GM23338 (cell line): ENCODE results near the gene MARK2. TPM values are rescaled to one million over a fixed set of nuclear protein-coding genes. Genes with fewer than 3 reads are reported as not detected.

ENCODE experiments used
- ATAC-seq: fragments of 200-7000 bp; cut with Tn5 transposase; 3 replicates; pipeline ENCODE4 v1.9.1; 2020
- DNase-seq: peaks from one replicate; pipeline ENCODE4 v3.0.0-alpha.2; 2015; ENCODE audit warnings: low spot score
- H2AFZ ChIP-seq: fragments of 200-600 bp; sonication (generic); 2 replicates; pipeline ENCODE4 v1.8.0; 2016; ENCODE audit warnings: antibody characterized with exemption, mild to moderate bottlenecking, moderate library complexity
- H3F3A ChIP-seq: fragments of 200-600 bp; sonication (generic); replicated peaks from 2 replicates; pipeline ENCODE4 v1.8.0; 2017; ENCODE audit warnings: antibody characterized with exemption, mixed run types, low read depth
- H3K27ac ChIP-seq: fragments of 200-600 bp; sonication (generic); 2 replicates; pipeline ENCODE4 v1.6.1; 2016; ENCODE audit warnings: low read depth
- H3K27me3 ChIP-seq: fragments of 200-600 bp; sonication (generic); 2 replicates; pipeline ENCODE4 v1.8.0; 2016; ENCODE audit warnings: mild to moderate bottlenecking, mixed run types, moderate library complexity; ENCODE audit not compliant: insufficient read depth
- H3K36me3 ChIP-seq: fragments of 200-600 bp; sonication (generic); 2 replicates; pipeline ENCODE4 v1.8.0; 2016; ENCODE audit warnings: mild to moderate bottlenecking; ENCODE audit not compliant: insufficient read depth
- H3K4me1 ChIP-seq: fragments of 200-600 bp; sonication (generic); 2 replicates; pipeline ENCODE4 v1.8.0; 2016; ENCODE audit warnings: mild to moderate bottlenecking, moderate library complexity; ENCODE audit not compliant: insufficient read depth
- H3K4me2 ChIP-seq: fragments of 200-600 bp; sonication (generic); 2 replicates; pipeline ENCODE4 v1.7.1; 2017; ENCODE audit warnings: mixed run types
- H3K4me3 ChIP-seq: fragments of 200-600 bp; sonication (generic); 2 replicates; pipeline ENCODE4 v1.6.1; 2016; ENCODE audit warnings: mixed run types
- H3K79me2 ChIP-seq: fragments of 200-600 bp; sonication (generic); replicated peaks from 2 replicates; pipeline ENCODE4 v1.8.0; 2017; ENCODE audit warnings: mild to moderate bottlenecking; ENCODE audit not compliant: insufficient read depth
- H3K9me2 ChIP-seq: fragments of 200-600 bp; sonication (generic); 2 replicates; pipeline ENCODE4 v1.8.0; 2017; ENCODE audit not compliant: insufficient read depth
- H4K20me1 ChIP-seq: fragments of 200-600 bp; sonication (generic); replicated peaks from 2 replicates; pipeline ENCODE4 v1.8.0; 2017; ENCODE audit warnings: mild to moderate bottlenecking; ENCODE audit not compliant: insufficient read depth
- H3K27ac Mint-ChIP-seq: 2 replicates; pipeline ENCODE4 v1.8.0; 2020; ENCODE audit warnings: inconsistent platforms, mild to moderate bottlenecking, moderate library complexity, mixed read lengths
- H3K27me3 Mint-ChIP-seq: 3 replicates; pipeline ENCODE4 v1.8.0; 2022; ENCODE audit warnings: low read depth, mild to moderate bottlenecking, moderate library complexity, mixed read lengths, inconsistent platforms; ENCODE audit not compliant: insufficient read depth, poor library complexity
- H3K36me3 Mint-ChIP-seq: 3 replicates; pipeline ENCODE4 v1.8.0; 2021; ENCODE audit warnings: low read depth, mild to moderate bottlenecking, inconsistent platforms, moderate library complexity, mixed read lengths
- H3K4me1 Mint-ChIP-seq: 3 replicates; pipeline ENCODE4 v1.8.0; 2020; ENCODE audit warnings: mild to moderate bottlenecking, inconsistent platforms, mixed read lengths
- H3K4me3 Mint-ChIP-seq: 3 replicates; pipeline ENCODE4 v1.8.0; 2021; ENCODE audit warnings: moderate library complexity, mild to moderate bottlenecking, inconsistent platforms, mixed read lengths
- H3K9me3 Mint-ChIP-seq: 3 replicates; pipeline ENCODE4 v1.8.0; 2020; ENCODE audit warnings: moderate library complexity, mild to moderate bottlenecking, inconsistent platforms, mixed read lengths
- CREB1 ChIP-seq: fragments of 250-450 bp; sonication (Bioruptor Pico); IDR thresholded peaks from 2 replicates; pipeline ENCODE4 v1.5.0; 2020; ENCODE audit warnings: low read depth, mild to moderate bottlenecking, moderate library complexity
- EZH2 ChIP-seq: fragments of 200-600 bp; sonication (generic); IDR thresholded peaks from one replicate; pipeline ENCODE4 v1.8.0; 2017; ENCODE audit warnings: antibody characterized with exemption, mild to moderate bottlenecking, low read depth; ENCODE audit not compliant: unreplicated experiment
- EZH2phosphoT487 ChIP-seq: fragments of 200-600 bp; sonication (generic); IDR thresholded peaks from one replicate; pipeline ENCODE4 v1.8.1; 2018; ENCODE audit warnings: antibody characterized with exemption; ENCODE audit not compliant: unreplicated experiment
- NANOG ChIP-seq: IDR thresholded peaks from 2 replicates; pipeline ENCODE4 v1.6.1; 2016; ENCODE audit warnings: antibody characterized with exemption, borderline replicate concordance
- REST ChIP-seq: IDR thresholded peaks from one replicate; pipeline ENCODE4 v1.6.1; 2018; ENCODE audit warnings: antibody characterized with exemption; ENCODE audit not compliant: unreplicated experiment
- STAT1 ChIP-seq: IDR thresholded peaks from one replicate; pipeline ENCODE4 v1.6.1; 2016; ENCODE audit warnings: antibody characterized with exemption; ENCODE audit not compliant: unreplicated experiment
- ZNF114 ChIP-seq: fragments of 250-450 bp; sonication (Bioruptor Pico); IDR thresholded peaks from 2 replicates; pipeline ENCODE4 v1.5.0; 2020; ENCODE audit warnings: mild to moderate bottlenecking, moderate library complexity
- polyA plus RNA-seq: library from polyadenylated mRNA; unstranded; fragments of >200 nt; fragmentation: Nextera tagmentation; extraction: Ambion mirVana; gene quantifications from 2 replicates; pipeline ENCODE4 v1.2.1, GENCODE V29; 2016
- total RNA-seq: library from RNA; depleted of rRNA; stranded (reverse); fragments of >200 nt; shearing (Covaris generic); gene quantifications from 2 replicates; pipeline ENCODE4 v1.2.3, GENCODE V29; 2014
- TF ChIP-seq, protein P1 (sequence below), 2 experiments: fragments of 200-600 bp in 1 of 2; sonication (generic) in 1 of 2; conservative IDR thresholded peaks; 2 replicates each; pipeline versions ENCODE4 v1.5.1 to v1.6.1; 2016 to 2017; ENCODE audit warnings: antibody characterized with exemption in 2 of 2, low read depth in 2 of 2, mild to moderate bottlenecking in 2 of 2, moderate library complexity in 1 of 2

The MARK2 gene
- total and polyA plus RNA-seq, 2 experiments from 2014 or later = 18.7 to 42.6 TPM

DNA sequence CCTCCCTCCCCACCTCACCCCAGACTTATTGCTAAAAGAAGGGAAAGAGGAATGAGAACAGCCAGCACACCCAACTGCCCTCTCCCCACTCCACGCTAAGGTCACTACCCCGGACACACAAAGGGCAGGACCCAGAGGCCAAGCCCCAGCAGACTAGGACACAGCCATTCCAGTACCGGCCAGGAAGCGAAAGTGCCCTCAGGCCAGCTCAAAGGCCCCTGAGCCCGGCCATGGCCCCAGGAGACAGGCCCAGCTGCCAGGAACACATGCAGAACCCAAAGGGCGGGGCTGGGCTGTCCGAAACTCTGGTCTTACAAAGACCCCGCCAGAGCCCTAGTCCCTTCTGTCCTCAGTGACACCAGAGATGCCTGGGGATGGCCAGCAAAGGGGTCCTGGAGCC is 72.5 kb downstream of the MARK2 start (continued):
- TF ChIP-seq REST (no peak), CREB1 (CRISPR knock-in tag) (no peak), EZH2 (no peak), STAT1 (no peak), ZNF114 (CRISPR knock-in tag) (no peak), NANOG (no peak), EZH2phosphoT487 (no peak)
- TF ChIP-seq, protein P1, sequence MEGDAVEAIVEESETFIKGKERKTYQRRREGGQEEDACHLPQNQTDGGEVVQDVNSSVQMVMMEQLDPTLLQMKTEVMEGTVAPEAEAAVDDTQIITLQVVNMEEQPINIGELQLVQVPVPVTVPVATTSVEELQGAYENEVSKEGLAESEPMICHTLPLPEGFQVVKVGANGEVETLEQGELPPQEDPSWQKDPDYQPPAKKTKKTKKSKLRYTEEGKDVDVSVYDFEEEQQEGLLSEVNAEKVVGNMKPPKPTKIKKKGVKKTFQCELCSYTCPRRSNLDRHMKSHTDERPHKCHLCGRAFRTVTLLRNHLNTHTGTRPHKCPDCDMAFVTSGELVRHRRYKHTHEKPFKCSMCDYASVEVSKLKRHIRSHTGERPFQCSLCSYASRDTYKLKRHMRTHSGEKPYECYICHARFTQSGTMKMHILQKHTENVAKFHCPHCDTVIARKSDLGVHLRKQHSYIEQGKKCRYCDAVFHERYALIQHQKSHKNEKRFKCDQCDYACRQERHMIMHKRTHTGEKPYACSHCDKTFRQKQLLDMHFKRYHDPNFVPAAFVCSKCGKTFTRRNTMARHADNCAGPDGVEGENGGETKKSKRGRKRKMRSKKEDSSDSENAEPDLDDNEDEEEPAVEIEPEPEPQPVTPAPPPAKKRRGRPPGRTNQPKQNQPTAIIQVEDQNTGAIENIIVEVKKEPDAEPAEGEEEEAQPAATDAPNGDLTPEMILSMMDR (conservative IDR thresholded peaks at IDR 0.05; ENCODE audit: low read depth in 2 of 2) = no peak

DNA sequence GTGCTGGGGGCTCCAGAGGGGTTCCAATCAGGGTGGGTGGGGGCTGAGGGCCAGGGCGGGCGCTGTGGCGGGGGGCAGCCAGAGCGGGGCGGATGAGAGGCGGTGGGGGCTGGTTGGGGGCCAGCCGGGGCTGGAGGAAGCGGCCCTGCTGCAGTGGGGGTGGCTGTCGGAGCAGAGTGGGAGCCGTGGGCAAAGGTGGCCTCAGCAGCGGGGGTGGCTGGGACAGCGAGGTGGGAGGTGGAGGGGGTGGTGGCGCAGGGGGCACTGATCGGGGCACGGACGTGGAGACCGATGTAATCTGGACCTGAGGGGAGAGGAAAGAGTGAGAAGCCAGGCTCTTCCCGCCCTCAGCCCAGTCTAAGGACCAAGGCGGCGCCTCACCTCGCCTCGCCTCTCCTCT is 73.0 kb downstream of the MARK2 start:
- Mint-ChIP-seq H3K36me3 (peaks cover 33% of the 10 kb centered on the region), H3K9me3 (no peaks in the 10 kb centered on the region; the same call in 2 of the 3 replicates), H3K27me3 (peaks cover 25% of the 10 kb centered on the region), H3K4me3 (no peak overlapping the region), H3K4me1 (peaks cover 52% of the 10 kb centered on the region), H3K27ac (no peak overlapping the region)
- H3K27me3 ChIP-seq = no peaks in the 10 kb centered on the region
- peaks cover 50% of the 10 kb centered on the region for H3K4me1 ChIP-seq
- no peak overlapping the region for H3K27ac ChIP-seq
- ATAC-seq = no peak
- peaks cover 16% of the 10 kb centered on the region for H3K79me2 ChIP-seq
- peaks cover 38% of the 10 kb centered on the region for H3F3A ChIP-seq
- H3K36me3 ChIP-seq = peaks cover 8% of the 10 kb centered on the region; the same call in 1 of the 2 replicates
- TF ChIP-seq CREB1 (CRISPR knock-in tag) = no peak
- H3K4me2 ChIP-seq = no peak overlapping the region
- DNase-seq = no peak
- no peak overlapping the region for H3K4me3 ChIP-seq
- H3K9me2 ChIP-seq = no peaks in the 10 kb centered on the region
- peaks cover 7% of the 10 kb centered on the region; the same call in 1 of the 2 replicates for H4K20me1 ChIP-seq
- no peak overlapping the region for H2AFZ ChIP-seq

DNA sequence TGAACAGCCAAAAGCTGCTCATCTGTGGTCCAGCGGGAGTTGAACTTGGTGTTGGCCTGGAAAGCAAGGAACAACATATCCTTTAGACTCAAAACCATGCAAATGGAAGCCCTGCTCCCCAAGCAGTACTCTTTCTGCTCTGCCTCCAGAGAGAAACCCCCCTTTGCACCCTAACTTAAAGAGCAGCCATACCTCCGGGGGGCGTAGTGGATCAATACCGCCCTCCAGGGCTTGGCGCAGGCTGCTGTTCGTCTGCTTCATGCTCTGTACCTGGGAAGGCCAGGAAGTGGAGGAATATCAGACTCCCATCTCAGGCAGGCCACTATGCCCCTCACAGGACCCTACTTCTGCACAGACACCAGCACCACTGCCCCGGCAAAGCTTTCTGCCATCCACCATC is 73.8 kb downstream of the MARK2 start:
- Mint-ChIP-seq H3K27ac (peak overlapping the region; percentile 80), H3K4me3 (peak overlapping the region; percentile 37; the same call in 1 of the 3 replicates), H3K27me3 (peaks cover 24% of the 10 kb centered on the region), H3K36me3 (peaks cover 33% of the 10 kb centered on the region), H3K9me3 (no peaks in the 10 kb centered on the region; the same call in 2 of the 3 replicates), H3K4me1 (peaks cover 44% of the 10 kb centered on the region)
- H3K27me3 ChIP-seq = no peaks in the 10 kb centered on the region
- H3K4me1 ChIP-seq = peaks cover 42% of the 10 kb centered on the region
- ATAC-seq (no peak), DNase-seq (peak; percentile 38)
- peaks cover 16% of the 10 kb centered on the region for H3K79me2 ChIP-seq
- TF ChIP-seq, protein P1 (conservative IDR thresholded peaks at IDR 0.05; ENCODE audit: low read depth in 2 of 2) = peak; percentile 36 to 64
- TF ChIP-seq EZH2phosphoT487 = no peak
- no peak for TF ChIP-seq REST
- no peak overlapping the region for H3K4me3 ChIP-seq
- H4K20me1 ChIP-seq = peaks cover 7% of the 10 kb centered on the region; the same call in 1 of the 2 replicates
- H3K36me3 ChIP-seq = peaks cover 8% of the 10 kb centered on the region; the same call in 1 of the 2 replicates
- peaks cover 36% of the 10 kb centered on the region for H3F3A ChIP-seq
- H2AFZ ChIP-seq = no peak overlapping the region
- H3K27ac ChIP-seq = peak overlapping the region; percentile 75; the same call in 1 of the 2 replicates
- H3K4me2 ChIP-seq = no peak overlapping the region
- H3K9me2 ChIP-seq = no peaks in the 10 kb centered on the region
